Omental fat pad (tissue), 4 donors: ENCODE measurements around the gene SMIM38. TPM values are rescaled to one million over a fixed set of nuclear protein-coding genes. Genes with fewer than 3 reads are reported as not detected.

Source experiments
- ATAC-seq: fragments of 150-250 bp; one replicate; pipeline ENCODE4 v1.9.1; 2016; ENCODE audit warnings: mild to moderate bottlenecking, moderate library complexity; ENCODE audit not compliant: low FRiP score
- DNase-seq: peaks from one replicate; pipeline ENCODE4 v3.0.0-alpha.2; 2019; ENCODE audit warnings: low spot score
- total RNA-seq, 4 donors: library from RNA; depleted of rRNA; stranded (reverse); fragments of >200 nt; gene quantifications; one replicate each; pipeline ENCODE4 v1.1.0, GENCODE V29; 2016
- TF ChIP-seq, protein P1 (sequence below), 3 donors: fragments of 450-650 bp; IDR thresholded peaks; one replicate each; pipeline ENCODE4 v1.5.1; 2016 to 2017; ENCODE audit warnings: antibody characterized with exemption in 3 of 3, mild to moderate bottlenecking in 3 of 3, moderate library complexity in 2 of 3

Gene SMIM38
- total RNA-seq, 4 donors from 2014 or later: 0.69 to 1.6 (median 0.85) TPM

DNA sequence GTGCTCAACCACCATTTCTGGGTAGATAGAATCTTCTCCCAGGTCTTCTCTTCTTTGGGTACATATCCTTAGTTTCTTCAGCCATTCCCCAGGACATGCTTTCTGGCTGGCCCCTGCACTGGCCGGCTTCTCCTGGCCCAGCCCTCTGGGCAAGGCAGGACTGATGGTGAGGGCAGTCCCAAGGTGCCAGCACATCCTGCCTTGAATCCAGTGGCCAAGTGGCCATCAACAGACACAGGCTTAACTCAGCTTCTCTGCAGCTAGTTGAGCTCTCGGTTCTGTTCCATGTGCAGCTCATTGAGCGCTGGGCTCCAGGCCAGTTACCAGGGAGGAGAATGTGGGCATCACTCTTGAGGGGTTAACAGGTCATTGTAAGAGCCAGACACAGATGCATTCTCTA is 17.6 kb downstream of the SMIM38 start:
- TF ChIP-seq, protein P1, sequence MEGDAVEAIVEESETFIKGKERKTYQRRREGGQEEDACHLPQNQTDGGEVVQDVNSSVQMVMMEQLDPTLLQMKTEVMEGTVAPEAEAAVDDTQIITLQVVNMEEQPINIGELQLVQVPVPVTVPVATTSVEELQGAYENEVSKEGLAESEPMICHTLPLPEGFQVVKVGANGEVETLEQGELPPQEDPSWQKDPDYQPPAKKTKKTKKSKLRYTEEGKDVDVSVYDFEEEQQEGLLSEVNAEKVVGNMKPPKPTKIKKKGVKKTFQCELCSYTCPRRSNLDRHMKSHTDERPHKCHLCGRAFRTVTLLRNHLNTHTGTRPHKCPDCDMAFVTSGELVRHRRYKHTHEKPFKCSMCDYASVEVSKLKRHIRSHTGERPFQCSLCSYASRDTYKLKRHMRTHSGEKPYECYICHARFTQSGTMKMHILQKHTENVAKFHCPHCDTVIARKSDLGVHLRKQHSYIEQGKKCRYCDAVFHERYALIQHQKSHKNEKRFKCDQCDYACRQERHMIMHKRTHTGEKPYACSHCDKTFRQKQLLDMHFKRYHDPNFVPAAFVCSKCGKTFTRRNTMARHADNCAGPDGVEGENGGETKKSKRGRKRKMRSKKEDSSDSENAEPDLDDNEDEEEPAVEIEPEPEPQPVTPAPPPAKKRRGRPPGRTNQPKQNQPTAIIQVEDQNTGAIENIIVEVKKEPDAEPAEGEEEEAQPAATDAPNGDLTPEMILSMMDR (IDR thresholded peaks at IDR 0.05): no peak
- no peak for DNase-seq
- no peak for ATAC-seq

GRCh38 chr11:69173925-69174581 is 18.3 kb downstream of the SMIM38 start:
- DNase-seq (no peak), ATAC-seq (no peak)
- TF ChIP-seq, protein P1 (IDR thresholded peaks at IDR 0.05): no peak

- ATAC-seq: no peak
- TF ChIP-seq, protein P1 (IDR thresholded peaks at IDR 0.05): no peak
- DNase-seq: no peak
Measured at GRCh38 chr11:69174841-69175240, 19.1 kb downstream of the SMIM38 start.

DNA sequence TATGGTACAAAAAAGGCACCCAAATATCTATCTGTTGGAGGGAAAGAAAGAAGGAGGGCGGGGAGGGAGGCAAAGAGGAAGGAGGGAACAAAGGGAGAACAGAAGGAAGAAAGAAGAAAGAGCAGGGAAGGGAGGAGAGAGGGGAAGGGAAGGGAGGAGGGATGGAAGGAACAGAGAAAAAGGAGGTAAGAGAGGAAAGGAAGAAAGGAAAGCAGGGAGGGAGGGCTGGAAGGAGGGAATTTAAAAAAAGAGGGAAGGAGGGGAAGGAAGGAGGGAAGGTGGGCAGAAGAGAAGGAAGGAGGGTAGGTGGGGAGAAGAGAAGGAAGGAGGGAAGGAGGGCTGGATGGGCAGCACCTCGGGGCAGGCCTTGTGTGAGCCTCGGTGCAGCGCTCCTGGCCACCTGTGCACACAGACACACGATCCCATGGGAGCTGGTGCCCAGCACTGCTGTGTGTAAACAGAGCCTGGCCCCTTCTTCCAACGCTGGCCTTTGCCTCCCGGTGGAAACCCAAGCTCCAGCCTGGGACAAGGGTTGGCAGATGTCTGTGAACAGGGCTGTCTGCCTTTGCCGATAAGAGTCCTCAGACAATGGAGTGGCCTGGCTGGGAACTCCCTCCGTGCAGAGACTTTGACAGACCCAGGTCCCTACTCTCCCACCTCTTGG is 23.2 kb downstream of the SMIM38 start:
- no peak for ATAC-seq
- TF ChIP-seq, protein P1 (IDR thresholded peaks at IDR 0.05): no peak
- DNase-seq: no peak

GRCh38 chr11:69180226-69180625 is 24.5 kb downstream of the SMIM38 start:
- DNase-seq: no peak
- no peak for ATAC-seq
- TF ChIP-seq, protein P1 (IDR thresholded peaks at IDR 0.05): no peak

DNA sequence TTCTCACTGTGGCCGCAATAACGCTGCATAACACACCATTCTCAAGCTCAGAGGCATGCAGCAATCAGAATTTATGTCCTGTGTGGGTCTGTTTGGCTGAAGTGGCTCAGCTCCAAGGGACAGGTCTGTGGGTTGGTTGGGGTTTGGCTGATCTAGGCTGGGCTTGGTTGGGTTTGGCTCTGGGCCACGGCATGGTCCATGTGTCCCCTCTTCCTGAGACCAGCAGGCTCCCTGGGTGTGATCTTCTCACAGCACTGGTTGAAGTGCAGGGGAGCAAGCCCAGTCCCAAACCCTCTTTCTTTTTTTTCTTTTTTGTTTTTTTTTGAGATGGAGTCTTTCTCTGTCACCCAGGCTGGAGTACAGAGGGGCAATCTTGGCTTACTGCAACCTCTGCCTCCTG is 25.0 kb downstream of the SMIM38 start:
- TF ChIP-seq, protein P1 (IDR thresholded peaks at IDR 0.05): no peak
- DNase-seq (no peak), ATAC-seq (no peak)

GRCh38 chr11:69183613-69184012 is 27.9 kb downstream of the SMIM38 start:
- TF ChIP-seq, protein P1 (IDR thresholded peaks at IDR 0.05): no peak
- DNase-seq (no peak), ATAC-seq (no peak)
